Transverse colon (tissue), 4 donors: ENCODE measurements around the gene CHCT1. TPM values are rescaled to one million over a fixed set of nuclear protein-coding genes. Genes with fewer than 3 reads are reported as not detected.
"Not testable (repeated sequence)": the region's sequence is repeated elsewhere in the genome, so short reads cannot be mapped to it uniquely, and the experiment has no call there.

ENCODE experiments used
- DNase-seq: peaks from one replicate; pipeline ENCODE4 v3.0.0-alpha.2; 2019
- H3K27ac ChIP-seq, 4 donors: fragments of 200-600 bp; sonication (generic); 2 replicates each; pipeline ENCODE4 v1.5.1; 2016 to 2018; ENCODE audit warnings: inconsistent platforms in 4 of 4
- H3K27me3 ChIP-seq: fragments of 200-600 bp; sonication (generic); 2 replicates; pipeline ENCODE4 v1.5.1; 2017; ENCODE audit warnings: inconsistent platforms
- H3K36me3 ChIP-seq, 4 donors: fragments of 200-600 bp; sonication (generic); 2 replicates each; pipeline ENCODE4 v1.5.1; 2017 to 2019; ENCODE audit warnings: inconsistent platforms in 4 of 4
- H3K4me1 ChIP-seq, 4 donors: fragments of 200-600 bp; sonication (generic); 2 replicates each; pipeline ENCODE4 v1.5.1; 2017 to 2020; ENCODE audit warnings: inconsistent platforms in 4 of 4
- H3K4me3 ChIP-seq, 4 donors: fragments of 200-600 bp; sonication (generic); 1 replicate in 1 of 4; 2 replicates in 3 of 4; pipeline versions ENCODE4 v1.5.1 to v1.6.1; 2017 to 2019; ENCODE audit warnings: inconsistent platforms in 4 of 4
- H3K9me3 ChIP-seq, 2 donors: fragments of 200-600 bp; sonication (generic); 2 replicates each; pipeline ENCODE4 v1.5.1; 2017 to 2019; ENCODE audit warnings: inconsistent platforms in 2 of 2
- CTCF ChIP-seq, 5 experiments: fragments of 200-600 bp in 3 of 5; fragments of 450-650 bp in 2 of 5; sonication (generic) in 3 of 5; IDR thresholded peaks; 1 replicate in 2 of 5; 2 replicates in 3 of 5; pipeline ENCODE4 v1.5.1; 2016 to 2017; ENCODE audit warnings: antibody characterized with exemption in 5 of 5, inconsistent platforms in 3 of 5, mild to moderate bottlenecking in 2 of 5, moderate library complexity in 1 of 5
- EP300 ChIP-seq: sonication (generic); formaldehyde crosslinking; IDR thresholded peaks from one replicate; pipeline ENCODE4 v1.6.1; 2017; ENCODE audit warnings: antibody characterized with exemption, low read depth
- POLR2A ChIP-seq: fragments of 450-650 bp; IDR thresholded peaks from one replicate; pipeline ENCODE4 v1.6.1; 2016; ENCODE audit warnings: antibody characterized with exemption, mild to moderate bottlenecking, moderate library complexity
- POLR2AphosphoS5 ChIP-seq, 3 donors: sonication (generic); formaldehyde crosslinking; IDR thresholded peaks; one replicate each; pipeline ENCODE4 v1.6.1; 2016; ENCODE audit warnings: antibody characterized with exemption in 3 of 3
- WGBS, 2 donors: methylation state at CpG; one replicate each; pipeline ENCODE4 v1.1.5; 2018; ENCODE audit warnings: low coverage in 1 of 2; 5-methylcytosine and 5-hydroxymethylcytosine counted together
- in situ Hi-C, 4 donors: fragments of 200-750 bp; cut with MboI; loops; one replicate each; pipeline versions ENCODE4 v1.15.0 to v1.15.1; 2017; ENCODE audit warnings: low sequenced_read_pairs in 3 of 4, low pct_ligation_motif_present in 1 of 4, low pct_unique_long_range_greater_than_20kb in 1 of 4
- intact Hi-C: fragments of 100-400 bp; cut with DNase I; formaldehyde crosslinking; loops from one replicate; pipeline ENCODE4 v1.15.1; 2023; ENCODE audit warnings: low total_unique reads
- total RNA-seq, 4 donors: library from RNA; depleted of rRNA; stranded (reverse); fragments of >200 nt; gene quantifications; one replicate each; pipeline ENCODE4 v1.1.0, GENCODE V29; 2016

Gene CHCT1
- total RNA-seq, 4 donors from 2014 or later, result not detected

- no peak for DNase-seq
- no peaks in the 10 kb centered on the region for H3K9me3 ChIP-seq
- intact Hi-C loops, result no loop called here
- TF ChIP-seq POLR2AphosphoS5 (IDR thresholded peaks at IDR 0.05), result no peak
- no peak for TF ChIP-seq CTCF (IDR thresholded peaks at IDR 0.05)
- no peak for TF ChIP-seq EP300
- TF ChIP-seq POLR2A, result no peak
- WGBS, 2 donors, result 64 to 70% methylated on average over 2 to 3 of the region's 3 CpGs
- in situ Hi-C loops, result no loop called here
- no peaks in the 10 kb centered on the region for H3K27me3 ChIP-seq
- H3K36me3 ChIP-seq, result no peaks in the 10 kb centered on the region
- peaks cover 0 to 27% (median 1%) of the 10 kb centered on the region in 4 donors for H3K4me1 ChIP-seq
- no peak overlapping the region for H3K4me3 ChIP-seq
- no peak overlapping the region for H3K27ac ChIP-seq
Measured at GRCh38 chr17:60383379-60383778, 38.9 kb upstream of the CHCT1 start.

GRCh38 chr17:60384921-60385320, 37.4 kb upstream of the CHCT1 start:
- H3K27ac ChIP-seq, H3K27me3 ChIP-seq, DNase-seq, H3K9me3 ChIP-seq, intact Hi-C loops, in situ Hi-C loops, H3K36me3 ChIP-seq, H3K4me3 ChIP-seq: not testable (repeated sequence)
- peaks cover 3 to 37% (median 6%) of the 10 kb centered on the region in 4 donors for H3K4me1 ChIP-seq
- 96 to 97% methylated on average over 4 to 7 of the region's 7 CpGs for WGBS, 2 donors

GRCh38 chr17:60386147-60387058, 35.9 kb upstream of the CHCT1 start:
- intact Hi-C loops, result no loop called here

GRCh38 chr17:60387666-60388065, 34.6 kb upstream of the CHCT1 start:
- in situ Hi-C loops (no loop called here), intact Hi-C loops (no loop called here)
- no peaks in the 10 kb centered on the region for H3K9me3 ChIP-seq
- H3K27ac ChIP-seq, result no peak overlapping the region
- H3K27me3 ChIP-seq, result no peaks in the 10 kb centered on the region
- H3K36me3 ChIP-seq, result no peaks in the 10 kb centered on the region
- 77 to 87% methylated on average over 3 of the region's 3 CpGs for WGBS, 2 donors
- H3K4me3 ChIP-seq, result no peak overlapping the region
- no peak for TF ChIP-seq POLR2A
- TF ChIP-seq POLR2AphosphoS5 (IDR thresholded peaks at IDR 0.05), result no peak
- no peak for TF ChIP-seq CTCF (IDR thresholded peaks at IDR 0.05)
- no peak for TF ChIP-seq EP300
- no peak for DNase-seq
- peaks cover 10 to 50% (median 15%) of the 10 kb centered on the region in 4 donors for H3K4me1 ChIP-seq

More at GRCh38 chr17:60386147-60387058, 35.9 kb upstream of the CHCT1 start:
- H3K9me3 ChIP-seq, result no peaks in the 10 kb centered on the region
- no peak for TF ChIP-seq EP300
- no peak for TF ChIP-seq CTCF (IDR thresholded peaks at IDR 0.05)
- no peak for TF ChIP-seq POLR2A
- no peak for TF ChIP-seq POLR2AphosphoS5 (IDR thresholded peaks at IDR 0.05)
- peaks cover 10 to 50% (median 15%) of the 10 kb centered on the region in 4 donors for H3K4me1 ChIP-seq
- no peaks in the 10 kb centered on the region for H3K27me3 ChIP-seq
- no peak overlapping the region for H3K4me3 ChIP-seq
- H3K36me3 ChIP-seq, result no peaks in the 10 kb centered on the region
- 66 to 71% methylated on average over 4 of the region's 4 CpGs for WGBS, 2 donors
- no peak for DNase-seq
- H3K27ac ChIP-seq, result no peak overlapping the region
- in situ Hi-C loops, result no loop called here
